HG03066 (cell line): ENCODE measurements around the gene SLIT3.

Source experiments
- ATAC-seq: cut with Tn5 transposase; IDR thresholded peaks from one replicate; pipeline ENCODE4 v1.9.1; 2021; ENCODE audit warnings: low read depth; ENCODE audit not compliant: unreplicated experiment

The SLIT3 gene

DNA sequence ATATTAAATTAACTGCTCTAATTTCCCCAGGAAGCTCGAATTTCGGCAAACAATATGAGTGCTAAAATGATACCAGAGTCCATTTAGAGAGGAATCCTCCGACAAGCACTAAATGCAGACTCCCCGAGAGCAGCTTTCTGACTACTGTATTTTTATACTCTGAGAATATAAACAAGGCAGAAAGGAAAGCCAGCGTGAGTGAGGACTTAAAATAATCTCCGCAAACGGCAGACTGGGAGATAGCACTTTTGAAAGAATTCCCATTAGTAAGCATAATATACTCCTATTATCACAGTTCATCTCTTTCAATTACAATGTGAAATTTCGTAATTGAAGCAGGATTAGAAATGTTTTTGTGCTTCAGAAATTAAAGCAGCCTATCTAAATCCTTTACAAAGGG is 452.4 kb downstream of the SLIT3 start:
- ATAC-seq = no peak

- ATAC-seq = no peak
Observed at GRCh38 chr5:168847511-168848073, 453.3 kb downstream of the SLIT3 start.

DNA sequence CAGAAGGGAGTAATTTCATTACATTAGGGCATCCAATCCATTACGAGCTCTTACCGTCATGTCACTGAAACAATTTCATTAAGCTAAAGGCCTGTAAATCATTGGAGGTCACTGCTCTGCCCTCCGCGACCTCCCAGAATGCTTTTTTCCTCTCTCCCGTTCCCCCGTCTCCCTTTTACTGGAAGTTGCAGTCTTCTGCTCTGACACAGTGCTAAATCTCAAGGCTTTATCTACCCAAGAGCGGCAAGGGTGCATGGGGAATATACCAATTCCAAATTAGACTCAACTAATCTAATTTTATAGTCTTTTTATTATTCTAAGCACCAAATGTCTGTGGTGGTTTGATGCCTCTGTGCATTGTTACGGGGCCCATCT is 456.0 kb downstream of the SLIT3 start:
- no peak for ATAC-seq

DNA sequence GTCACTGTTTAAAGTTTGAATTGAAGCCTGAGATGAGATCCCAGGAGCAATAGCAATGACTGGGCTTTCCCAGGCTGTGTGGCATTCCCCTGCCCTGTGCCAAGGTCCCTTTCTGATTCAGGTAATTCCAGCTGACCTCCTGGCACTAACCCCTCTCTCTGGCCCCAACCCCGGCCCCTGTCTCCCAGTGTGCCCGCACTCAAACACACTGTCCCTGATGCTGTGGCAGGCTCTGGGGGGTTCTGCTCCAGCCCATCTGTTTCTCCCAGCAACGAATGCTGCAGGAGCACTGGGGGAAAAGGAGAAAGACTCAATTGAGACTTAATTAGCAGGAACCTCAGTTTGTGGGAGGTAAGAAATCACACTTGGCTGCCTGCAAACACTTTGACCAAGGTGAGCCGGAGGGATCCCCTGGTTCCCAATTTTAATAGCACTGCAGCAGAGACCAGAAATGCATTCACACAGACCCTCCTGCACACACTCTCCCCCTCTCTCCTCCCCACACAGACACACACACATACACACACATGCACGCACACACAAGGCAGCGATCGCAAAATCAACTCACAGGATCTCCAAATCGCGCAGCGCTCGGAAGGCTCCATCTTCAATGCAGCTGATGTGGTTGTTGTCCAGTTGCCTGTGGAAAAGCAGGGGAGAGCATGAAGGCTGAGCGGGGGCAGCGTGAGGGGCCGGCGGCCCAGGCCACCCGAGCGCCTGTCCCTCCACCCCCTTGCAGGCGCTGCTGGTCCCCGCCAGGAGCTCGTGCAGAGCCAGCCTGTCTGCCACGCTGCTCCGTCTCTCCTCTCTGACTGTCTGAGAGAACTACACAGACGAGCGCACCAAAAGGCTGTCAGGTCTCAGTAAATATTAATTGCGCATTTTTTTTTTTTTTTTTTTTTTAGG is 456.7 kb downstream of the SLIT3 start:
- no peak for ATAC-seq

- no peak for ATAC-seq
Observed at GRCh38 chr5:168843277-168844015, 457.5 kb downstream of the SLIT3 start.

DNA sequence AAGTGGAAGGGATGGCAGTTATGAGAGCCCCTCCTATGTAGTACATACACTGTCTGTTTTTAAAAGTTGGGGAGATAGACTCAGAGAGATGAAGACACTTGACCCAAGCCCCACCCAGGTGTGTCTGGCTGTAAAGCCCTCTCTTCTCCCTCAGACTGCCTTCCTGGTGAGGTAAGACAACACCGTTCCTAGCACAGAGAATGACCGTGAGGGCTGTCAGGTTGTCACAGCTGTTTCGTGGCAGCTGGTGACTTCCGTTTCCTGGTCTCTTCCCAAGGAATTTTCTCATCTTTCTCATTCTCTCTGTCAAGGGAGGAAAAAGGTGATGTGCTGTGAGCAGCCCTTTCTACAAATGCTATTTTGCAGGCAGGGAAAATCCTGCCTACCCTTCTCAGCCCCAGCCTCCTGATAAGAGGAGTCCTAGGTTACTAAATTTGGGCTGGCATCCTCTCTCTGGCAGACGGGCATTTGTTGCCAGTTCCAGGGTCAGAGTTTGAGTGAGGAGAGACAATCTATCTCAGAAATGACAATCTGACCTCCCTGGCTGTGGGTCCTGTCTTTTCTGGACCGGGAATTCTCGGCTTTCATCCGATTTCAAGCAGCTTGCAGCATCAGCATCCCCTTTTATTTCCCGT is 458.3 kb downstream of the SLIT3 start:
- no peak for ATAC-seq

DNA sequence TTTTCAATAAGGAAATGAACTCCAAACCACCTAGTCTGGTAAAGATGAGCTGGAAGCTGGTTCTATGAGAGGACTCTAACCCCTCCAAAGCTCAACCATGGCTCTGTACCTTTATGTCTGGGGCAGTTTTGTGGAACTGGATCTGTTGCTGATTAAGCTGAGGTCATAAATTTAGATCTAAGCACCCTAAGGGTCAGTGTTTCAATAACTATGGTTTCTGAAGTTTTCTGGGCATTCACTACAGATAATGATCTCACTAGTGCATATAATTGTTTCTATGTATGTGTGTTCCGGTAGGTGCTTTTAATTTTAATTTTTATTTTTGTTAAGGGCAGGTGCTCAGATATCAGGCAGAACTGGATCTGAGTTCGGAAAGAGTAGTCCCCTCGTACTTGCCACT is 463.1 kb downstream of the SLIT3 start:
- ATAC-seq = no peak

GRCh38 chr5:168836603-168837231 is 464.2 kb downstream of the SLIT3 start:
- no peak for ATAC-seq

- ATAC-seq = no peak
Observed at GRCh38 chr5:168833936-168834335, 467.0 kb downstream of the SLIT3 start.

DNA sequence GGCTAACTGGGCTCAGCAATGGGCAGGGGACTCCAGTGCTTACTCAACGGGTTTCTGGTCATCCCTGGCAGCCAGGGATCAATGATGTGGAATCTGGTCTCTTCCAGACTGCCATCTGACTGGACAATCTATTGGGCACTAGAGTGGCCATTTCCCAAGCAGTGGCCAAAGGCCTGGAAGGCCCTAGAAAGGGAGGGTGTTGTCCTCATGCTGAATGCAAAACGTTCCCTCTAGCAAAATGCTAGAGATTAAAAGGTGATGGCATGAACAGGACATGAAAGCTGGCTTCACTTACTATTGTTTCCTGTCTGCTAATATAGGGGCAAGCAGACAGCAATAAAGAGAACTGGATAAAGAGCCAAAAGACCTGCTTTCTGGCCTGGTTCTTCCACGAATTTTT is 467.6 kb downstream of the SLIT3 start:
- no peak for ATAC-seq

DNA sequence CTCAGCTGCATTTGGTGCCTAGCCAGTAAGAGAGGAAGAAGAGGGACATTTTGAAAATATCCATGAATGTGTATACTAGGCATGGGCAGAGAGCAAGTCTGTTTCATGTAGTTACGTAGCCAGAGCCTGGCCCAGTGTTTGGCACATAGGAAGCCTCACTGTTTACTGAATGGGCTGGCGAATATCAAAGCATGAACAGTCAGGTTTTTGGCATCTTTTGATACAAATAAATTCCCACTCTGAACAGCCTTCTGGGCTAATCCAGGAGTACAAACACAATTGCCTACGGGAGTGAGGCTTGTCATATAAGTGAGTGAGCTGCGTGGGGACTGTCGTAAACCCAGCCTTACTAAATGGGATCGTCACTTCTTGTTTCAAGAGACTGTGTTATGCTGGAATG is 468.6 kb downstream of the SLIT3 start:
- no peak for ATAC-seq

DNA sequence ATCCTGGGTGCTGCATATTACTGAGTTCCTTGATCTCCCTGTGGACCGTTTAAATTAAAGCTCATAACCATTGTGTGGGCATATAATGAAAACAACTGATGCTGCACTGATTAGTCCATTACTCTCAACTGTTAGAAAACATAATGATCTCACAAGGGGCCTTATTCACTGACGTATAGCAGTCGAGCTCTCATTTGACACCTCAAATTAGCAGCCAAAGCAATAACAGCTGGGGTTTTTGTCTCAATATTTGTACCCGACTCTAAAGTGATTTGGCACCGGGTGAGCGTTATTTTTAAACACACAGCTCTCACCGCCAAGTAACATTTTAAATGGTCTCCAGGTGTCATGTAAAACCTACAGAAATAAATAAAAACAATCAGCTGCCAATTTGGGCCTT is 469.6 kb downstream of the SLIT3 start:
- ATAC-seq = no peak

DNA sequence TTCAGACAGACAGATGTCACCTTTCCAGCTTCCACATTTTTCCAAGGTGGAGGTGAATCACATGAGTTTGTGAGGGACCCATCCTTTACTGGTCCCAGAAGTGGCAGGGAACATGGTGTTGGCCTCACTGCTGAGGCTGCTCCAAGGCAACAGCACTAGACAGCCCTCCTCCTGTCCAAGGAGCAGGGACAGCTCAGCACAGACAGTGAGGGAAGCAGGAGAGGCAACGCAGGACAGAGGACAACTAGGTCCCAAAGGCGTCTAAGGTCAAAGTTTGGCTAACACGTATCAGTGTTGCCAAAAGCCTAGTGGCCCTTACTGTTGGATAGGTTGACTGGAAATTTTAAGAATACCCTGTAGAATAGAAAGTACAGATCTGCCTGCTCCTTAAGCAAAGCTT is 470.1 kb downstream of the SLIT3 start:
- ATAC-seq = no peak

GRCh38 chr5:168829922-168830417 is 471.0 kb downstream of the SLIT3 start:
- ATAC-seq = no peak

DNA sequence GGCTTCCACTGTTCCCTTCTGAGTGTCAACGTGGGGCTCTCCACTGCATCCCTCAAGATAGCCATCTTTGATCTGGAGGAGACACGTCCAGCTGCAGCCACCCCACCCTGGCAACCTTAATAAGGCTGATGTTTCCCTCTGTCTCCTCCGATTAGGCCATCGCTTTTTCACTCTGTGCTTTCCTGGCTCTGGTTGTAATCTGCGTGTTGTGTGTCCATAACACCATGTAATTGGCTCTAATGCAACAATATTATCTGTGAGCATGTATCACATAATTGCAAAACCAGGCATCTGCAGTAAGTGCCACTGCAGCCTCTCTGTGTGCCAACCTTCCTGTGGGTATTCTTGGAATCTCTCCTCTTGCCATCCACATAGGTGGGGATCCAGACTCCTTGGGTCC is 471.9 kb downstream of the SLIT3 start:
- no peak for ATAC-seq

GRCh38 chr5:168827636-168828035 is 473.3 kb downstream of the SLIT3 start:
- ATAC-seq = no peak

- no peak for ATAC-seq
Observed at GRCh38 chr5:168826246-168826725, 474.7 kb downstream of the SLIT3 start.

DNA sequence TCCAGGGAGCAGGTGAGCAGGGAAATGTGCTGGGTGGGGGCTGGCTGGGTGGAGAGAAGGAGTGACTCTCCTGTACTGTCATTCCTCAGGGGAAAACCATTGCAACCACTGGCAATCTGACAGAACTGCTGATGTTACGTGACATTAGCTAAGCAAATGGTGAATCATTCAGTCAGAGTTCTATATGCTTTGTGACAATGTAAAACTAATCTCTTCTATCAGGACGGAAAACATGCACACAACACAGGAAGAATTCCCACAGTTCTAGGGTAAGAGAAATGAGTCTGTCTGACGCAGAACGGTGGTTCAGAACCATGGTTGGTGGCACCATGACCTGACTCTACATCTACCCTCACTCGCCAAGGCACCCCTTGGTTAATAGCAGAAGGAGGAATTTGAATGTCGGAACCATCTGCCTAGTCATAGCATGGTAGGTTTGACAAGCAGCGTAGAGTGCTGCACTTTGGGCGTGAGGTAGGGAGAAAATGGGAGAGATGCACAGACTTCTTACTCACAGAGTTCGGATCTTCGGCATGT is 478.1 kb downstream of the SLIT3 start:
- no peak for ATAC-seq

- no peak for ATAC-seq
Observed at GRCh38 chr5:168822248-168822744, 478.6 kb downstream of the SLIT3 start.

DNA sequence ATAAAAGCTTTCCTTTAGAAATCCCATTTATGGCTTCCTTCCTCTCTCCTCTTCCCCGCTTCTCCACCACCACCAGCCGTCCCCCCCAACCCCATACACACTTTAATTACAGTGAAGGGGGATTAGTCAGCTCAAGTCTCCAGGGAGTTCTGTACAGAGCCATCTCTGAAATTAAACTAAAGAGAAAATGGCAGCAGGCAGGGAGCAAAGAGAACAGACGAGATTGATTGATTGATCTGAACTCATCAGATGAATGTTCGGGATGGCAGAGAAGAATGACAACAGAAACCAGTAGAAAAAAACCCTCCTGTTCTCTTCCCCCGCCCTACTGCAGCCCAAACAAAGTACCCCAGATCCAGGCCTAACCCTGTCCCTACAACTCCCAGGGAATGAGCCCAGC is 480.1 kb downstream of the SLIT3 start:
- no peak for ATAC-seq
